Ishikawa (cell line): ENCODE measurements around the gene ICAM1.

Source experiments
- EP300 ChIP-seq: IDR thresholded peaks from 2 replicates; pipeline ENCODE4 v1.6.1; 2012; ENCODE audit warnings: borderline replicate concordance
- MAX ChIP-seq: IDR thresholded peaks from 2 replicates; pipeline ENCODE4 v1.6.1; 2012
- REST ChIP-seq: IDR thresholded peaks from 2 replicates; pipeline ENCODE4 v1.6.1; 2012; ENCODE audit warnings: low read depth, mild to moderate bottlenecking
- TAF1 ChIP-seq: IDR thresholded peaks from 2 replicates; pipeline ENCODE4 v1.6.1; 2012; ENCODE audit warnings: low read depth, mild to moderate bottlenecking
- TEAD4 ChIP-seq: IDR thresholded peaks from 2 replicates; pipeline ENCODE4 v1.6.1; 2012
- USF1 ChIP-seq: IDR thresholded peaks from 2 replicates; pipeline ENCODE4 v1.6.1; 2012
- YY1 ChIP-seq: IDR thresholded peaks from 2 replicates; pipeline ENCODE4 v1.6.1; 2012; ENCODE audit warnings: low read depth

GRCh38 chr19:10227026-10227971, 43.6 kb upstream of the ICAM1 start:
- no peak for TF ChIP-seq USF1
- no peak for TF ChIP-seq MAX
- TF ChIP-seq EP300: no peak
- no peak for TF ChIP-seq REST
- TF ChIP-seq TEAD4: no peak
- no peak for TF ChIP-seq YY1
- TF ChIP-seq TAF1: no peak
